ENCODE data around the gene LARGE2. TPM values are rescaled to one million over a fixed set of nuclear protein-coding genes. Genes with fewer than 3 reads are reported as not detected.

LARGE2 gene
- total RNA-seq, 1 donor from 2014 or later, result not detected

- no peak for DNase-seq (ENCODE audit: extremely low read depth, low read depth, low spot score)
These were observed 8.9 kb upstream of the LARGE2 start for GRCh38 chr11:45913514-45913913.

GRCh38 chr11:45913942-45914635 is 8.4 kb upstream of the LARGE2 start:
- DNase-seq (ENCODE audit: extremely low read depth, low read depth, low spot score), result no peak

- DNase-seq (ENCODE audit: extremely low read depth, low read depth, low spot score), result no peak
These were observed 7.0 kb upstream of the LARGE2 start for GRCh38 chr11:45915446-45915845.

- no peak for DNase-seq (ENCODE audit: extremely low read depth, low read depth, low spot score)
These were observed 5.2 kb upstream of the LARGE2 start for GRCh38 chr11:45917286-45917622.

GRCh38 chr11:45917623-45918330 is 4.7 kb upstream of the LARGE2 start, which contains the start of gene PEX16:
Gene PEX16, minus strand, starts transcription at chr11:45917877. Its CDS starts 66 bp downstream, at chr11:45917811.
- peak; percentile 88 for DNase-seq (ENCODE audit: extremely low read depth, low read depth, low spot score)

- no peak for DNase-seq (ENCODE audit: extremely low read depth, low read depth, low spot score)
These were observed 4.0 kb upstream of the LARGE2 start for GRCh38 chr11:45918331-45918941.

- DNase-seq (ENCODE audit: extremely low read depth, low read depth, low spot score), result no peak
These were observed 3.3 kb upstream of the LARGE2 start for GRCh38 chr11:45918962-45919675.

GRCh38 chr11:45919806-45920530 is 2.5 kb upstream of the LARGE2 start:
- no peak for DNase-seq (ENCODE audit: extremely low read depth, low read depth, low spot score)

- DNase-seq (ENCODE audit: extremely low read depth, low read depth, low spot score), result no peak
These were observed 1.7 kb upstream of the LARGE2 start for GRCh38 chr11:45920531-45921477.

- no peak for DNase-seq (ENCODE audit: extremely low read depth, low read depth, low spot score)
These were observed 663 bp upstream of the LARGE2 start for GRCh38 chr11:45921561-45922424.

- no peak for DNase-seq (ENCODE audit: extremely low read depth, low read depth, low spot score)
These were observed 1.8 kb downstream of the LARGE2 start for GRCh38 chr11:45924036-45924915.

- no peak for DNase-seq (ENCODE audit: extremely low read depth, low read depth, low spot score)
These were observed 2.5 kb downstream of the LARGE2 start for GRCh38 chr11:45924927-45925326.

GRCh38 chr11:45925550-45925949 is 3.1 kb downstream of the LARGE2 start:
- DNase-seq (ENCODE audit: extremely low read depth, low read depth, low spot score), result no peak

GRCh38 chr11:45926001-45926401 is 3.5 kb downstream of the LARGE2 start:
- DNase-seq (ENCODE audit: extremely low read depth, low read depth, low spot score), result no peak

- DNase-seq (ENCODE audit: extremely low read depth, low read depth, low spot score), result no peak
These were observed 4.3 kb downstream of the LARGE2 start for GRCh38 chr11:45926536-45927331.

- no peak for DNase-seq (ENCODE audit: extremely low read depth, low read depth, low spot score)
These were observed 4.9 kb downstream of the LARGE2 start for GRCh38 chr11:45927332-45927683.
